ENCODE data around the gene ABCC8.

DNA sequence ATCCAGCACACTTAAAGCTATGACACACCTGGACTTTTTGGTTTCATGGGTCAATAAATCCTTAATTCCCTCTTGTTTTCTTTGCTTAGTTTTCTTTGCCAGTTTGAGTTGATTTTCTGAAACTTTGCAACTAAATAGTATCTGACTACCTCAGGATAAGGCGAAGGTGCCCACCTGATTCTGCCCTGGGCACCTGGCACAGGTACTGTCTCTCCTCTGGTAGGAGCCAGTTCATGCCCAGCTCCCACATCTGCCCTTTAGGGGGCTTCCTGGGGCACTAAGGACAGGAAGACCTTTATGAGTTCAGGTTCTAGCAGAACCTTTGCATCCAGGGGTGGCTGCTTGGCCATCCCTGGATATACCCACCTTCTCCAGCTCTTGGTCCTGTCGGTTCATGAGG, 68.6 kb downstream of the ABCC8 start:
- TF ChIP-seq CREB1 (IDR thresholded peaks at IDR 0.05; ENCODE audit: low read depth), result no peak
- no peak for TF ChIP-seq SIN3A (IDR thresholded peaks at IDR 0.05; ENCODE audit: low read depth, low read length)
- no peak for TF ChIP-seq EGR1 (IDR thresholded peaks at IDR 0.05; ENCODE audit: borderline replicate concordance in 1 of 2, low read depth in 2 of 2, low read length in 2 of 2)
- TF ChIP-seq SIX5 (IDR thresholded peaks at IDR 0.05; ENCODE audit: low read depth, low read length, severe bottlenecking), result no peak
- TF ChIP-seq BACH1 (IDR thresholded peaks at IDR 0.05; ENCODE audit: borderline replicate concordance), result no peak
- TF ChIP-seq, protein P1, sequence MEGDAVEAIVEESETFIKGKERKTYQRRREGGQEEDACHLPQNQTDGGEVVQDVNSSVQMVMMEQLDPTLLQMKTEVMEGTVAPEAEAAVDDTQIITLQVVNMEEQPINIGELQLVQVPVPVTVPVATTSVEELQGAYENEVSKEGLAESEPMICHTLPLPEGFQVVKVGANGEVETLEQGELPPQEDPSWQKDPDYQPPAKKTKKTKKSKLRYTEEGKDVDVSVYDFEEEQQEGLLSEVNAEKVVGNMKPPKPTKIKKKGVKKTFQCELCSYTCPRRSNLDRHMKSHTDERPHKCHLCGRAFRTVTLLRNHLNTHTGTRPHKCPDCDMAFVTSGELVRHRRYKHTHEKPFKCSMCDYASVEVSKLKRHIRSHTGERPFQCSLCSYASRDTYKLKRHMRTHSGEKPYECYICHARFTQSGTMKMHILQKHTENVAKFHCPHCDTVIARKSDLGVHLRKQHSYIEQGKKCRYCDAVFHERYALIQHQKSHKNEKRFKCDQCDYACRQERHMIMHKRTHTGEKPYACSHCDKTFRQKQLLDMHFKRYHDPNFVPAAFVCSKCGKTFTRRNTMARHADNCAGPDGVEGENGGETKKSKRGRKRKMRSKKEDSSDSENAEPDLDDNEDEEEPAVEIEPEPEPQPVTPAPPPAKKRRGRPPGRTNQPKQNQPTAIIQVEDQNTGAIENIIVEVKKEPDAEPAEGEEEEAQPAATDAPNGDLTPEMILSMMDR (IDR thresholded peaks at IDR 0.05 in 2 of 3, conservative IDR thresholded peaks at IDR 0.05 in 1 of 3; ENCODE audit: control insufficient read depth in 2 of 3, extremely low read depth in 1 of 3, insufficient read depth in 1 of 3, low read depth in 3 of 3, low read length in 3 of 3), result no peak
- TF ChIP-seq, protein P2, sequence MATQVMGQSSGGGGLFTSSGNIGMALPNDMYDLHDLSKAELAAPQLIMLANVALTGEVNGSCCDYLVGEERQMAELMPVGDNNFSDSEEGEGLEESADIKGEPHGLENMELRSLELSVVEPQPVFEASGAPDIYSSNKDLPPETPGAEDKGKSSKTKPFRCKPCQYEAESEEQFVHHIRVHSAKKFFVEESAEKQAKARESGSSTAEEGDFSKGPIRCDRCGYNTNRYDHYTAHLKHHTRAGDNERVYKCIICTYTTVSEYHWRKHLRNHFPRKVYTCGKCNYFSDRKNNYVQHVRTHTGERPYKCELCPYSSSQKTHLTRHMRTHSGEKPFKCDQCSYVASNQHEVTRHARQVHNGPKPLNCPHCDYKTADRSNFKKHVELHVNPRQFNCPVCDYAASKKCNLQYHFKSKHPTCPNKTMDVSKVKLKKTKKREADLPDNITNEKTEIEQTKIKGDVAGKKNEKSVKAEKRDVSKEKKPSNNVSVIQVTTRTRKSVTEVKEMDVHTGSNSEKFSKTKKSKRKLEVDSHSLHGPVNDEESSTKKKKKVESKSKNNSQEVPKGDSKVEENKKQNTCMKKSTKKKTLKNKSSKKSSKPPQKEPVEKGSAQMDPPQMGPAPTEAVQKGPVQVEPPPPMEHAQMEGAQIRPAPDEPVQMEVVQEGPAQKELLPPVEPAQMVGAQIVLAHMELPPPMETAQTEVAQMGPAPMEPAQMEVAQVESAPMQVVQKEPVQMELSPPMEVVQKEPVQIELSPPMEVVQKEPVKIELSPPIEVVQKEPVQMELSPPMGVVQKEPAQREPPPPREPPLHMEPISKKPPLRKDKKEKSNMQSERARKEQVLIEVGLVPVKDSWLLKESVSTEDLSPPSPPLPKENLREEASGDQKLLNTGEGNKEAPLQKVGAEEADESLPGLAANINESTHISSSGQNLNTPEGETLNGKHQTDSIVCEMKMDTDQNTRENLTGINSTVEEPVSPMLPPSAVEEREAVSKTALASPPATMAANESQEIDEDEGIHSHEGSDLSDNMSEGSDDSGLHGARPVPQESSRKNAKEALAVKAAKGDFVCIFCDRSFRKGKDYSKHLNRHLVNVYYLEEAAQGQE (IDR thresholded peaks at IDR 0.05; ENCODE audit: low read depth, low read length), result no peak
- no peak for TF ChIP-seq POLR2A (IDR thresholded peaks at IDR 0.05; ENCODE audit: low read depth, low read length)
- TF ChIP-seq SRF (IDR thresholded peaks at IDR 0.05; ENCODE audit: low read depth in 2 of 2, low read length in 2 of 2), result no peak
- TF ChIP-seq FOS (IDR thresholded peaks at IDR 0.05; ENCODE audit: borderline replicate concordance, extremely low read depth, insufficient read length), result no peak
- no peak for TF ChIP-seq TCF7 (IDR thresholded peaks at IDR 0.05; ENCODE audit: borderline replicate concordance)
- TF ChIP-seq, protein P3, sequence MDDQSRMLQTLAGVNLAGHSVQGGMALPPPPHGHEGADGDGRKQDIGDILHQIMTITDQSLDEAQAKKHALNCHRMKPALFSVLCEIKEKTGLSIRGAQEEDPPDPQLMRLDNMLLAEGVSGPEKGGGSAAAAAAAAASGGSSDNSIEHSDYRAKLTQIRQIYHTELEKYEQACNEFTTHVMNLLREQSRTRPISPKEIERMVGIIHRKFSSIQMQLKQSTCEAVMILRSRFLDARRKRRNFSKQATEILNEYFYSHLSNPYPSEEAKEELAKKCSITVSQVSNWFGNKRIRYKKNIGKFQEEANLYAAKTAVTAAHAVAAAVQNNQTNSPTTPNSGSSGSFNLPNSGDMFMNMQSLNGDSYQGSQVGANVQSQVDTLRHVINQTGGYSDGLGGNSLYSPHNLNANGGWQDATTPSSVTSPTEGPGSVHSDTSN (IDR thresholded peaks at IDR 0.05; ENCODE audit: insufficient replicate concordance, low read depth, low read length), result no peak
- TF ChIP-seq ZNF384 (IDR thresholded peaks at IDR 0.05; ENCODE audit: borderline replicate concordance, low read depth, low read length), result no peak
